GM21528 (cell line): ENCODE measurements around the gene FAM219B.
"Not testable (repeated sequence)": the region's sequence is repeated elsewhere in the genome, so short reads cannot be mapped to it uniquely, and the experiment has no call there.

ENCODE experiments used
- ATAC-seq: cut with Tn5 transposase; IDR thresholded peaks from one replicate; pipeline ENCODE4 v1.9.1; 2021; ENCODE audit warnings: mild to moderate bottlenecking, moderate library complexity; ENCODE audit not compliant: unreplicated experiment, low FRiP score

Gene FAM219B

GRCh38 chr15:74906450-74907162, at the start of gene FAM219B:
Gene FAM219B, minus strand, starts transcription at chr15:74906851. Its CDS starts 51 bp downstream, at chr15:74906800.
- ATAC-seq = peak; percentile 79

- peak; percentile 59 for ATAC-seq
Measured at GRCh38 chr15:74955796-74956647, 49.4 kb upstream of the FAM219B start.

GRCh38 chr15:74955017-74955416, 48.4 kb upstream of the FAM219B start:
- no peak for ATAC-seq

GRCh38 chr15:74954515-74954914, 47.9 kb upstream of the FAM219B start:
- ATAC-seq = no peak

GRCh38 chr15:74951006-74951405, 44.4 kb upstream of the FAM219B start:
- ATAC-seq = no peak

GRCh38 chr15:74950078-74950908, 43.6 kb upstream of the FAM219B start:
- ATAC-seq = no peak

- ATAC-seq = peak; percentile 80
Measured at GRCh38 chr15:74937590-74938371, 31.1 kb upstream of the FAM219B start, which contains the start of gene COX5A. Gene COX5A, minus strand, starts transcription at chr15:74938073. Its CDS starts 59 bp downstream, at chr15:74938014.

GRCh38 chr15:74937272-74937589, 30.6 kb upstream of the FAM219B start:
- ATAC-seq = no peak

- ATAC-seq = not testable (repeated sequence)
Measured at GRCh38 chr15:74935193-74935592, 28.5 kb upstream of the FAM219B start.

- no peak for ATAC-seq
Measured at GRCh38 chr15:74933573-74933972, 26.9 kb upstream of the FAM219B start.

- no peak for ATAC-seq
Measured at GRCh38 chr15:74928771-74929198, 22.1 kb upstream of the FAM219B start.

- no peak for ATAC-seq
Measured at GRCh38 chr15:74924525-74924924, 17.9 kb upstream of the FAM219B start.

GRCh38 chr15:74920456-74920855, 13.8 kb upstream of the FAM219B start:
- no peak for ATAC-seq

GRCh38 chr15:74917676-74918075, 11.0 kb upstream of the FAM219B start:
- ATAC-seq = no peak

- not testable (repeated sequence) for ATAC-seq
Measured at GRCh38 chr15:74913799-74914198, 7.1 kb upstream of the FAM219B start.

GRCh38 chr15:74913041-74913440, 6.4 kb upstream of the FAM219B start:
- no peak for ATAC-seq

- ATAC-seq = no peak
Measured at GRCh38 chr15:74908635-74909034, 2.0 kb upstream of the FAM219B start.

- no peak for ATAC-seq
Measured at GRCh38 chr15:74907163-74907870, 666 bp upstream of the FAM219B start.

- ATAC-seq = peak; percentile 15
Measured at GRCh38 chr15:74906067-74906449, 593 bp downstream of the FAM219B start.
